HEK293 (cell line): Measurements from ENCODE around the gene NPW.
A peak's percentile ranks its signal among the peaks of the same experiment; 100 is the strongest.

ENCODE experiments used
- CTCF ChIA-PET: fragments of 350-600 bp; formaldehyde crosslinking; extraction: SDS; loops from one replicate; lab custom pipeline; 2021; ENCODE audit warnings: antibody characterized with exemption; lab: Yijun Ruan, JAX
- POLR2A ChIA-PET: fragments of 300-600 bp; formaldehyde crosslinking; extraction: SDS; loops from one replicate; lab custom pipeline; 2020; ENCODE audit warnings: antibody characterized with exemption, inconsistent platforms; lab: Yijun Ruan, JAX
- H3K27ac ChIP-seq: fragments of 200-500 bp; sonication (Bioruptor generic); 2 replicates; pipeline ENCODE4 v1.5.1; 2014; ENCODE audit warnings: low read depth, low read length, control low read depth, inconsistent platforms; ENCODE audit errors: extremely low read depth
- H3K36me3 ChIP-seq, 2 experiments: fragments of 200-500 bp in 1 of 2; sonication (Bioruptor generic) in 1 of 2; 1 replicate in 1 of 2; 2 replicates in 1 of 2; pipeline ENCODE4 v1.5.1; 2014 to 2017; ENCODE audit warnings: inconsistent platforms in 2 of 2, low read length in 2 of 2; ENCODE audit not compliant: control insufficient read depth in 2 of 2, insufficient read depth in 1 of 2
- H3K4me1 ChIP-seq: fragments of 200-500 bp; sonication (Bioruptor generic); 2 replicates; pipeline ENCODE4 v1.5.1; 2014; ENCODE audit warnings: mild to moderate bottlenecking, low read length, inconsistent platforms; ENCODE audit not compliant: control insufficient read depth, insufficient read depth
- H3K4me3 ChIP-seq: 2 replicates; pipeline ENCODE4 v1.5.1; 2011; ENCODE audit warnings: low read depth, mild to moderate bottlenecking, control low read depth, low read length, moderate library complexity
- H3K9me3 ChIP-seq: fragments of 200-500 bp; sonication (Bioruptor generic); 2 replicates; pipeline ENCODE4 v1.5.1; 2014; ENCODE audit warnings: low read depth, low read length, inconsistent platforms; ENCODE audit not compliant: control insufficient read depth, insufficient read depth
- HOXD13 ChIP-seq: sonication (generic); formaldehyde crosslinking; IDR thresholded peaks from 2 replicates; pipeline ENCODE4 v1.8.0; 2022; ENCODE audit warnings: missing genetic modification reagents, borderline replicate concordance
- KLF1 ChIP-seq: fragments of 450-650 bp; formaldehyde crosslinking; IDR thresholded peaks from 2 replicates; pipeline ENCODE4 v1.5.1; 2016; ENCODE audit warnings: missing biosample characterization, missing genetic modification characterization
- KLF7 ChIP-seq: fragments of 450-650 bp; formaldehyde crosslinking; IDR thresholded peaks from 2 replicates; pipeline ENCODE4 v1.5.1; 2016; ENCODE audit warnings: missing biosample characterization, missing genetic modification characterization, borderline replicate concordance
- PRDM1 ChIP-seq: fragments of 450-650 bp; formaldehyde crosslinking; IDR thresholded peaks from 2 replicates; pipeline ENCODE4; 2016; ENCODE audit warnings: missing biosample characterization, missing genetic modification characterization
- SALL2 ChIP-seq: fragments of 450-650 bp; formaldehyde crosslinking; IDR thresholded peaks from 2 replicates; pipeline ENCODE4 v1.5.0; 2017; ENCODE audit warnings: missing biosample characterization, mild to moderate bottlenecking, missing genetic modification characterization, borderline replicate concordance
- SCRT1 ChIP-seq: fragments of 450-650 bp; formaldehyde crosslinking; IDR thresholded peaks from 2 replicates; pipeline ENCODE4 v1.5.1; 2016; ENCODE audit warnings: missing biosample characterization, missing genetic modification characterization, borderline replicate concordance
- ZNF335 ChIP-seq: fragments of 450-650 bp; formaldehyde crosslinking; conservative IDR thresholded peaks from 2 replicates; pipeline ENCODE4 v1.5.1; 2016; ENCODE audit warnings: missing biosample characterization, missing genetic modification characterization
- ZNF433 ChIP-seq: fragments of 450-650 bp; formaldehyde crosslinking; IDR thresholded peaks from 2 replicates; pipeline ENCODE4 v1.5.1; 2016; ENCODE audit warnings: missing biosample characterization, missing genetic modification characterization, low read depth
- ZNF48 ChIP-seq: fragments of 450-650 bp; formaldehyde crosslinking; IDR thresholded peaks from 2 replicates; pipeline ENCODE4 v1.5.1; 2016; ENCODE audit warnings: missing biosample characterization, missing genetic modification characterization
- ZNF521 ChIP-seq: fragments of 450-650 bp; formaldehyde crosslinking; IDR thresholded peaks from 2 replicates; pipeline ENCODE4 v1.5.1; 2017; ENCODE audit warnings: missing biosample characterization, mild to moderate bottlenecking, missing genetic modification characterization
- ZSCAN30 ChIP-seq: fragments of 450-650 bp; IDR thresholded peaks from 2 replicates; pipeline ENCODE4 v1.5.1; 2018; ENCODE audit warnings: missing biosample characterization, mild to moderate bottlenecking, missing genetic modification characterization, moderate library complexity
- TF ChIP-seq, protein P1 (sequence below): fragments of 450-650 bp; formaldehyde crosslinking; IDR thresholded peaks from 2 replicates; pipeline ENCODE4 v1.5.1; 2016; ENCODE audit warnings: missing biosample characterization, missing genetic modification characterization
- TF ChIP-seq, protein P2 (sequence below): fragments of 450-650 bp; formaldehyde crosslinking; IDR thresholded peaks from 2 replicates; pipeline ENCODE4 v1.5.1; 2016; ENCODE audit warnings: missing biosample characterization, missing genetic modification characterization
- TF ChIP-seq, protein P3 (sequence below): fragments of 450-650 bp; formaldehyde crosslinking; IDR thresholded peaks from 2 replicates; pipeline ENCODE4 v1.5.1; 2017; ENCODE audit warnings: missing biosample characterization, missing genetic modification characterization
- TF ChIP-seq, protein P4 (sequence below): fragments of 450-650 bp; formaldehyde crosslinking; IDR thresholded peaks from 2 replicates; pipeline ENCODE4 v1.5.1; 2016; ENCODE audit warnings: missing biosample characterization, missing genetic modification characterization

The NPW gene

DNA sequence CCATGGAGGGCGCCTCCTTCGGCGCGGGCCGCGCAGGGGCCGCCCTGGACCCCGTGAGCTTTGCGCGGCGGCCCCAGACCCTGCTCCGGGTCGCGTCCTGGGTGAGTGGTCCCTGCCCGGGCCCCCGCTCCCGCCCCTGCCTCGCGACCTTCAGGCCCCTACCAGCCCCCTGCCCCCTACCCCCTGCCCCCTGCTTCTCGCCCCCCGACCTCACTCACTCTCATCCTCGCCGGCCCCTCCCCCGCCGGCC, 29.6 kb upstream of the NPW start:
- POLR2A ChIA-PET = interaction anchor here (1.5 to 1.7 kb wide), 2 partner anchors 19 to 25 kb away, joined by 6 to 8 read pairs; partner anchors contain the start of genes RPS2 and TBL3
- peaks cover 4% of the 10 kb centered on the region for H3K4me1 ChIP-seq

More for the DNA sequence above, 29.6 kb upstream of the NPW start:
- Histone ChIP-seq H3K9me3 (no peaks in the 10 kb centered on the region), H3K4me3 (peak overlapping the region; percentile 45), H3K36me3 (peaks cover 0 to 22% of the 10 kb centered on the region in 2 experiments; a peak in 1 of 3 replicates), H3K27ac (no peak overlapping the region)
- TF ChIP-seq, protein P1, sequence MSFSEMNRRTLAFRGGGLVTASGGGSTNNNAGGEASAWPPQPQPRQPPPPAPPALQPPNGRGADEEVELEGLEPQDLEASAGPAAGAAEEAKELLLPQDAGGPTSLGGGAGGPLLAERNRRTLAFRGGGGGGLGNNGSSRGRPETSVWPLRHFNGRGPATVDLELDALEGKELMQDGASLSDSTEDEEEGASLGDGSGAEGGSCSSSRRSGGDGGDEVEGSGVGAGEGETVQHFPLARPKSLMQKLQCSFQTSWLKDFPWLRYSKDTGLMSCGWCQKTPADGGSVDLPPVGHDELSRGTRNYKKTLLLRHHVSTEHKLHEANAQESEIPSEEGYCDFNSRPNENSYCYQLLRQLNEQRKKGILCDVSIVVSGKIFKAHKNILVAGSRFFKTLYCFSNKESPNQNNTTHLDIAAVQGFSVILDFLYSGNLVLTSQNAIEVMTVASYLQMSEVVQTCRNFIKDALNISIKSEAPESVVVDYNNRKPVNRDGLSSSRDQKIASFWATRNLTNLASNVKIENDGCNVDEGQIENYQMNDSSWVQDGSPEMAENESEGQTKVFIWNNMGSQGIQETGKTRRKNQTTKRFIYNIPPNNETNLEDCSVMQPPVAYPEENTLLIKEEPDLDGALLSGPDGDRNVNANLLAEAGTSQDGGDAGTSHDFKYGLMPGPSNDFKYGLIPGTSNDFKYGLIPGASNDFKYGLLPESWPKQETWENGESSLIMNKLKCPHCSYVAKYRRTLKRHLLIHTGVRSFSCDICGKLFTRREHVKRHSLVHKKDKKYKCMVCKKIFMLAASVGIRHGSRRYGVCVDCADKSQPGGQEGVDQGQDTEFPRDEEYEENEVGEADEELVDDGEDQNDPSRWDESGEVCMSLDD (tag by site-specific recombination) = no peak
- no peak for TF ChIP-seq ZNF433 (tag by site-specific recombination)
- TF ChIP-seq ZNF521 (tag by site-specific recombination) = no peak
- no peak for TF ChIP-seq SCRT1 (tag by site-specific recombination)
- TF ChIP-seq KLF1 = no peak
- no peak for TF ChIP-seq PRDM1 (tag by site-specific recombination)
- no peak for TF ChIP-seq ZNF48 (tag by site-specific recombination)
- no peak for TF ChIP-seq ZSCAN30 (tag by site-specific recombination)
- TF ChIP-seq SALL2 = no peak
- TF ChIP-seq, protein P2, sequence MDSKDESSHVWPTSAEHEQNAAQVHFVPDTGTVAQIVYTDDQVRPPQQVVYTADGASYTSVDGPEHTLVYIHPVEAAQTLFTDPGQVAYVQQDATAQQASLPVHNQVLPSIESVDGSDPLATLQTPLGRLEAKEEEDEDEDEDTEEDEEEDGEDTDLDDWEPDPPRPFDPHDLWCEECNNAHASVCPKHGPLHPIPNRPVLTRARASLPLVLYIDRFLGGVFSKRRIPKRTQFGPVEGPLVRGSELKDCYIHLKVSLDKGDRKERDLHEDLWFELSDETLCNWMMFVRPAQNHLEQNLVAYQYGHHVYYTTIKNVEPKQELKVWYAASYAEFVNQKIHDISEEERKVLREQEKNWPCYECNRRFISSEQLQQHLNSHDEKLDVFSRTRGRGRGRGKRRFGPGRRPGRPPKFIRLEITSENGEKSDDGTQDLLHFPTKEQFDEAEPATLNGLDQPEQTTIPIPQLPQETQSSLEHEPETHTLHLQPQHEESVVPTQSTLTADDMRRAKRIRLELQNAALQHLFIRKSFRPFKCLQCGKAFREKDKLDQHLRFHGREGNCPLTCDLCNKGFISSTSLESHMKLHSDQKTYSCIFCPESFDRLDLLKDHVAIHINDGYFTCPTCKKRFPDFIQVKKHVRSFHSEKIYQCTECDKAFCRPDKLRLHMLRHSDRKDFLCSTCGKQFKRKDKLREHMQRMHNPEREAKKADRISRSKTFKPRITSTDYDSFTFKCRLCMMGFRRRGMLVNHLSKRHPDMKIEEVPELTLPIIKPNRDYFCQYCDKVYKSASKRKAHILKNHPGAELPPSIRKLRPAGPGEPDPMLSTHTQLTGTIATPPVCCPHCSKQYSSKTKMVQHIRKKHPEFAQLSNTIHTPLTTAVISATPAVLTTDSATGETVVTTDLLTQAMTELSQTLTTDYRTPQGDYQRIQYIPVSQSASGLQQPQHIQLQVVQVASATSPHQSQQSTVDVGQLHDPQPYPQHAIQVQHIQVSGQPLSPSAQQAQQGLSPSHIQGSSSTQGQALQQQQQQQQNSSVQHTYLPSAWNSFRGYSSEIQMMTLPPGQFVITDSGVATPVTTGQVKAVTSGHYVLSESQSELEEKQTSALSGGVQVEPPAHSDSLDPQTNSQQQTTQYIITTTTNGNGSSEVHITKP = no peak
- TF ChIP-seq, protein P3, sequence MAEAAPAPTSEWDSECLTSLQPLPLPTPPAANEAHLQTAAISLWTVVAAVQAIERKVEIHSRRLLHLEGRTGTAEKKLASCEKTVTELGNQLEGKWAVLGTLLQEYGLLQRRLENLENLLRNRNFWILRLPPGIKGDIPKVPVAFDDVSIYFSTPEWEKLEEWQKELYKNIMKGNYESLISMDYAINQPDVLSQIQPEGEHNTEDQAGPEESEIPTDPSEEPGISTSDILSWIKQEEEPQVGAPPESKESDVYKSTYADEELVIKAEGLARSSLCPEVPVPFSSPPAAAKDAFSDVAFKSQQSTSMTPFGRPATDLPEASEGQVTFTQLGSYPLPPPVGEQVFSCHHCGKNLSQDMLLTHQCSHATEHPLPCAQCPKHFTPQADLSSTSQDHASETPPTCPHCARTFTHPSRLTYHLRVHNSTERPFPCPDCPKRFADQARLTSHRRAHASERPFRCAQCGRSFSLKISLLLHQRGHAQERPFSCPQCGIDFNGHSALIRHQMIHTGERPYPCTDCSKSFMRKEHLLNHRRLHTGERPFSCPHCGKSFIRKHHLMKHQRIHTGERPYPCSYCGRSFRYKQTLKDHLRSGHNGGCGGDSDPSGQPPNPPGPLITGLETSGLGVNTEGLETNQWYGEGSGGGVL (tag by site-specific recombination) = no peak
- no peak for TF ChIP-seq HOXD13 (CRISPR knock-in tag)
- TF ChIP-seq, protein P4, sequence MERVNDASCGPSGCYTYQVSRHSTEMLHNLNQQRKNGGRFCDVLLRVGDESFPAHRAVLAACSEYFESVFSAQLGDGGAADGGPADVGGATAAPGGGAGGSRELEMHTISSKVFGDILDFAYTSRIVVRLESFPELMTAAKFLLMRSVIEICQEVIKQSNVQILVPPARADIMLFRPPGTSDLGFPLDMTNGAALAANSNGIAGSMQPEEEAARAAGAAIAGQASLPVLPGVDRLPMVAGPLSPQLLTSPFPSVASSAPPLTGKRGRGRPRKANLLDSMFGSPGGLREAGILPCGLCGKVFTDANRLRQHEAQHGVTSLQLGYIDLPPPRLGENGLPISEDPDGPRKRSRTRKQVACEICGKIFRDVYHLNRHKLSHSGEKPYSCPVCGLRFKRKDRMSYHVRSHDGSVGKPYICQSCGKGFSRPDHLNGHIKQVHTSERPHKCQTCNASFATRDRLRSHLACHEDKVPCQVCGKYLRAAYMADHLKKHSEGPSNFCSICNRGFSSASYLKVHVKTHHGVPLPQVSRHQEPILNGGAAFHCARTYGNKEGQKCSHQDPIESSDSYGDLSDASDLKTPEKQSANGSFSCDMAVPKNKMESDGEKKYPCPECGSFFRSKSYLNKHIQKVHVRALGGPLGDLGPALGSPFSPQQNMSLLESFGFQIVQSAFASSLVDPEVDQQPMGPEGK = no peak
- no peak for TF ChIP-seq KLF7 (tag by site-specific recombination)
- no peak for TF ChIP-seq ZNF335 (tag by site-specific recombination)
- CTCF ChIA-PET = interaction anchor here (0.6 to 1.6 kb wide), 2 partner anchors 14 to 131 kb away, joined by 3 to 8 read pairs; no protein-coding TSS in a partner anchor
